NCI-H1436 treated with DMSO at 0.1 percent for 48 hours (cell line): Measurements from ENCODE around the gene EP400.

Experiments used
- DNase-seq: peaks from one replicate; lab custom pipeline; 2025; lab: John Stamatoyannopoulos, UW

The EP400 gene, protein sequence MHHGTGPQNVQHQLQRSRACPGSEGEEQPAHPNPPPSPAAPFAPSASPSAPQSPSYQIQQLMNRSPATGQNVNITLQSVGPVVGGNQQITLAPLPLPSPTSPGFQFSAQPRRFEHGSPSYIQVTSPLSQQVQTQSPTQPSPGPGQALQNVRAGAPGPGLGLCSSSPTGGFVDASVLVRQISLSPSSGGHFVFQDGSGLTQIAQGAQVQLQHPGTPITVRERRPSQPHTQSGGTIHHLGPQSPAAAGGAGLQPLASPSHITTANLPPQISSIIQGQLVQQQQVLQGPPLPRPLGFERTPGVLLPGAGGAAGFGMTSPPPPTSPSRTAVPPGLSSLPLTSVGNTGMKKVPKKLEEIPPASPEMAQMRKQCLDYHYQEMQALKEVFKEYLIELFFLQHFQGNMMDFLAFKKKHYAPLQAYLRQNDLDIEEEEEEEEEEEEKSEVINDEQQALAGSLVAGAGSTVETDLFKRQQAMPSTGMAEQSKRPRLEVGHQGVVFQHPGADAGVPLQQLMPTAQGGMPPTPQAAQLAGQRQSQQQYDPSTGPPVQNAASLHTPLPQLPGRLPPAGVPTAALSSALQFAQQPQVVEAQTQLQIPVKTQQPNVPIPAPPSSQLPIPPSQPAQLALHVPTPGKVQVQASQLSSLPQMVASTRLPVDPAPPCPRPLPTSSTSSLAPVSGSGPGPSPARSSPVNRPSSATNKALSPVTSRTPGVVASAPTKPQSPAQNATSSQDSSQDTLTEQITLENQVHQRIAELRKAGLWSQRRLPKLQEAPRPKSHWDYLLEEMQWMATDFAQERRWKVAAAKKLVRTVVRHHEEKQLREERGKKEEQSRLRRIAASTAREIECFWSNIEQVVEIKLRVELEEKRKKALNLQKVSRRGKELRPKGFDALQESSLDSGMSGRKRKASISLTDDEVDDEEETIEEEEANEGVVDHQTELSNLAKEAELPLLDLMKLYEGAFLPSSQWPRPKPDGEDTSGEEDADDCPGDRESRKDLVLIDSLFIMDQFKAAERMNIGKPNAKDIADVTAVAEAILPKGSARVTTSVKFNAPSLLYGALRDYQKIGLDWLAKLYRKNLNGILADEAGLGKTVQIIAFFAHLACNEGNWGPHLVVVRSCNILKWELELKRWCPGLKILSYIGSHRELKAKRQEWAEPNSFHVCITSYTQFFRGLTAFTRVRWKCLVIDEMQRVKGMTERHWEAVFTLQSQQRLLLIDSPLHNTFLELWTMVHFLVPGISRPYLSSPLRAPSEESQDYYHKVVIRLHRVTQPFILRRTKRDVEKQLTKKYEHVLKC (N-terminal part only)

DNA sequence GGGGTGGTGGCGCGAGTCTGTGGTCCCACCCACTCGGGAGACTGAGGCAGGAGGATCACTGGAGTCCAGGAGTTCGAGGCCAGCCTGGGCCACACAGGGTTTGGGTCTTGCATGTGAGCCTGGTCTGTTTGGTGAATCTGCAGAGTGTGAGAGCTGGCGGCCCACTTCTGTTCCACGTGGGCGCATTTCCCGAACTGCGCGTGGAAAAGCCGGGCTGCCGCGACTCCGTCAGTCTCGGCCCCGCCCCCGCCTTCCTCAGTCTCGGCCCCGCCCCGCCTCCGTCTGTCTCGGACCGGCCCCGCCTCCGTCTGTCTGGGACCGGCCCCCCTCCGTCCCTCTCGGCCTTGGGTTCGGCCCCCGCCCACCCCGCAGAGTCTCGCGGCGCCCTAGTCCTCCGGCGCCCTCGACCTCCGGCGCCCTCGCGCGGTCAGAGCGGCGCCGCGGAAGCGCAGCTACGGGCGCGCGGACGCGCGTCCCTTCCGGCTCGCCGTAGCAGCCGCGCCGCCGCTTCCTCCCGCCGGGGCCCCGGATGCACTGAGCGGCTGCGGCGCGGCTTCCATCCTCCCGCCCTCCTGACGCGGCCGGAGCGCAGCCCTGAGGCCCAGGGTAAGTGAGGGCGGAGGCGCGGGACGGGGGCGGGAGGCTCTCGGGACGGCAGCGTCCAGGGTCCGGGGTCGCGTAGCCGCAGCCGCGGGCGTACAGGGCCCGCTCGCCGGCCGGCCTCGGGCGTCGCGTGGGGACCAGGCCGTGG is at the start of gene EP400:
EP400 (plus strand) TSS at position 512 of the 751 bp plus-strand sequence. CDS start 10,678 bp downstream, outside the sequence.
- DNase-seq: peak; percentile 15

DNA sequence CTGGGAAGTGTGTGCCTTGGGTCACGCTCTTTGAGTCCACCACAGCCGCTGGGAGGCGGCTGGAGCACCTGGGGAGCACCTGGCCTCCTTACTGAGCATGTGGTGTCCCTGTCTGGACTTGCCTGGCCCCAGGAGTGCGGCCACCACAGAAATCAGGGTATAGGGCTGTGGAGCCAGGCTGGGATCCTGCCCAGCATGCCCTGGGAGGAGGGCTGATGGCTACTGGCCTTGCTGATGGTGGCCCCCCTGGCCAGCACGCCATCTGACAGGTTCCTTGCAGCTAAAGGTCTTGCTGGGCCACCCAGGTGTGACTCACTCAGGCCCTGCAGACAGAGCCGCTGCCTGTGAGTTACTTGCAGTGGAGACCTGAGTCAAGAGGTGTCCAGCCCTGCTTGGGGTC is 49.3 kb upstream of the EP400 start:
- DNase-seq: no peak

DNA sequence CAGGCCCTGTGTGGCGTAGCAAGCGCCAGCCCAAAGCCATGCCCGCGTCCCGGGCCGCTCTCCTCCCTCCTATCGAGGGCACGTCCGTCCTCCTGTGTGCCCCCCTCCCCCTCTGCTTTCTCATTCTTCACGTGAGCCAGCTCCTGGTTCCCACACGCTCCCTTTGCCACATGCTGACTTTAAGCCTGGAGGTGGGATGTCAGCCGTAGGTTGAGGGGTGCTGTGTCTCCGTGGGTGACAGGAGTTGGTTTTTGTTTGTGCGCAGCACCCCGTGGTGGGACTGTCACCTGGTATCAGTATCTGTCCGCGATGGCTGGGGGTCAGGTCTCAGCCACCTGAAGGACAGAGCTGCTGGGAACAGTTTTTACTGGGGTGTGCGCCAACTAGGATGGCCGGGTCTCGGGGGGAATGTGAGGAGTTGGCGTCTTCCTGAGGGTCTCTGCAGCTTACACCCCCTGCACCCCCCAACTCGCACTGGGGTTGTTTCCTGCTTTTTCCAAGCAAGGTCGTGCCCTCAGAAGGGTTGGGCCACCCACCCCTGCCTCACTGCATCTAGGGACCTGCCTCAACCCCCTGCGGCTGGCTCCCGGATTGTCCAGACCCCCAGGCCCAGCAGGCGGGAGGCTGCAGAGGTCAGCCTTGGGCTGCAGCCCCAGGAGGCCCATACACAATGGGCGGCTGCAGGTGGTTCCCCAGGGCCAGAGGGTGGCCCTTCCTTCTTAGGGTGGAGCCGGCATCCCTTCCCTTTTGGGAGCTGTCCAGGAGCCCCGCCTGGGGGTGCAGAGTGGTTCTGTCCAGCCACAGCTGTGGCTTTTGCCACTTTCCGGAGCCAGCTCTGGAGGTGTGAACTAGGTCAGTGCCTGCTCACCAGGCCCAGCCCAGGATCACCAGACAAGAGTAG is 48.1 kb upstream of the EP400 start:
- no peak for DNase-seq

DNA sequence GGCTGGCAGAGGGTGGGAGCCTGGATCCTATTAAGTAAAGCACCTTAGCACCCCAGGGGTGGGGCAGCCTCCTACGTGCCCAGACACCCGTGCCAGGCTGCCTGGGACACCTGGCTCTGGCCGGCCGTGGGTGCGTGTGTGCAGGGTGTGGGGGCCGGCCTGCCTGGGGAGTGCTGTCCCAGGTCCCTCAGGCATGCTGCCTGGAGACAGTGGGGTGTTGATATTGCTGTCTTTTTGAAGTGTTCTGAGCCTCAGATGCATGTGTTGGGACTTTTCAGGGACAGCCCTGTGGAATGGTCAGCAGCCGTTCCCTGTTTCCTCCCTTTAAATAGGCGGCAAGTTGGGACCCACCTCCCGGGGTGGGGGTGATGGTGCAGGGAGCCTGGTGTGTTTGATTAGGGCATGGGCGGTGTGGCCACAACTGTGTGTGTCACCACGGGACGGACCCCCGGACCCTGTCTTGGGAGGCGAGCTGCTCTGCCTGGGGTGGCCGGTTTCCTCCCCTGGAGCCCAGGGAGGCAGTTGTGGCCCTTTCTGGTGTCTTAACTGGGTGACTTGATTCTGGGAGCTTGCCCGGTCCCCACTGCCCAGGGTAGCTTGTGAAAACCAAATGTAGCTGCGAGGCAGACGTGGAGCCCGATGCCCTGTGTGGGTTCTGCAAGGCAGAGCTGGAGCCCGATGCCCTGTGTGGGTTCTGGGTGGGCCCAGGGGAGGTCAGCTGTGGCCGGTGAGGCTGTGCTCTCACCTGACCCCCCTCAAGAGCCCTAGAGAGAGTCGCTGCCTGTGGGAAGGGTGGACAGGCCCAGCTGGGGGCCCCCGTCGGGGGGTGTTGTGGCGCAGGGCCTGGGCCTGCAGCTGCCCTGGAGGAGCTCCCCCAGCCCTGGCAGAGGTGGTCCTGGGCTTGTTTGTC is 47.2 kb upstream of the EP400 start:
- DNase-seq: no peak

DNA sequence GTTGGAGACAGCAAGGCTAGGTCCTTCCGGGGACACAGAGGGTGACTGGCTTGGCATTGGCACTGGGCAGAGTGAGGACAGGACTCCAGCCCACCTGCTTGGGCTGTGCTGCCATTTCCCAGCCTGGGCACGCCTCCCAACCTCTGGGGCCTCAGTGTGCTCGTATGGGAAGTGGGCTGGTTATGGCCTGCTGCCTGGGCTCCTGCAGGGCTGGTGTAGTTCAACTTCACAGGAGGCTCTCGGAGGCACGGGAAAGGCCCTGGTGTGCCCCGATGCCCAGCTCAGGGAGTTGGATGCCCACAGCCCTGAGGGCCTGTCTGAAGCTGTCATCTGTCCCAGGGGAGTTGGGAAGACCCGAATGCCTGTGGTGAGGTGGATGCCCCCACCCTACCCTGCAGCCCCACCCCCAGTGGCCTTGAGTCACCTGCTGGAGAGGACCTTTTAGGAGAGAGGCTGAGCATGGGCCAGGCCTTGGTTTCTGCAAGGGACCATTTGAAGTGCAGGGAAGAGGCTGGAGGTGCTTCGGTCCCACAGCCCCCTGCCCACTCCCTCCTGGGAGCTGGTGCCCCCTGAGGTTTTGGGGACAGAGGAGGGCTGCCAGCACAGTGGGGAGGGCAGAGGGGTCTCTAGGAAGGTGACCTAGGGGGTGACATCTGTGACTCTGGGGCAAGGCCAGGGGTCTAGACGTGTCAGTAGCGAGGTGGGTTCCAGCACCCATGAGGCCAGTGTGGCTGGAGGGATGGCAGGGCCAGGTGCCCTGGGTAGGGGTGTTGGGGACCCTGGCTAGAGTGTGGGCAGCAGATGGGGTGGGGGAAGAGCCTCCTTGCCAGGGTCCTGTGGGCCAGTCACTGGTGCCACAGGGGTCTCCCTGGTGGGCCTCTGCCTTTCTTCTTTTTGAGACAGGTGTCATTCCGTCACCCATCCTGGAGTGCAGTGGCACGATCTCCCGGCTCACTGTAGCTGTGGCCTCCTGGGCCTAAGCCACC is 46.2 kb upstream of the EP400 start:
- DNase-seq: no peak

DNA sequence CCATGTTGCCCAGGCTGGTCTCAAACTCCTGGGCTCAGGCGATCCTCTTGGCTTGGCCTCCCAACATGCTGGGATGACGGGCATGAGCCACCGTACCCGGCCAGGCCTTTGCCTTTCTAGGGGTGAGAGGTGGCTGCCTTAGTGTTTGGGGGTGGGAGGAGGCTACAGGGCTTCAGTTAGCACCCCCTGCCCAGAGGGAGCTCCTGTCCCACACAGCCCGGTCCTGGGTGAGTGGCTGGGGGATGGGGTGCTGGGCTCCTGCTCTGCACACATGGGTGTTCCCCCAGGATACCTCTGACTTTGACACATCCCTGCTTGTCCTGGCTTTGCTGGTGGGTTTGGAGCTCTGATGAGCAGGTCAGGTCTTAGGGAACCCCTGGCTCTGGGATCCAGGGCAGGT is 45.4 kb upstream of the EP400 start:
- DNase-seq: no peak

DNA sequence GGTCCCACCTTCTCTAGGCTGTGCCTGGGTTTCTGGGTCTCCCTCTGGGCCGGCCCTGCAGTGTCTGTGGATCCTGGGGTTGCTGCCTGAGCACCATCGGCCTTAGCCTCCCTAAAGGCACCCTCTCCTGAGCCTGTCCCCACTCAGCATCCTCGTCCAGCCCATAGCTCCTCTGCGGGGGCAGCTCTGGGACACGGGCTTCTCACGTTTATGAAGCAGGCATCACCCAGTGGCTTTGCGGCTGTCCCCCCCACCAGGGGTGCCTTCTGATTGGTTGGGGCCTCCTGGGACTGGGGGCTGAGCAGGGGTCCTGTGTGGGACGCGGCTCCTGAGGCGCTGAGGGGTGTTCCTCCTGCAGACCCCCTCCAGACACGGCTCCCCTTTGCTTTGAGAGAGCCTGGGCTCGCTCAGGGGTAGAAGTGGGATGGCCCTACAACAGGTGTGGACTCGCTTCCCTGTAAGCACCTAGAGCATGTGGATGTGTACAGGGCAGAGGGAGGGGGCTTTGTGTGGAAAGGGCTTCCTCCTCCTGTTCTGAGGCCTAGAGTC is 44.6 kb upstream of the EP400 start:
- no peak for DNase-seq

DNA sequence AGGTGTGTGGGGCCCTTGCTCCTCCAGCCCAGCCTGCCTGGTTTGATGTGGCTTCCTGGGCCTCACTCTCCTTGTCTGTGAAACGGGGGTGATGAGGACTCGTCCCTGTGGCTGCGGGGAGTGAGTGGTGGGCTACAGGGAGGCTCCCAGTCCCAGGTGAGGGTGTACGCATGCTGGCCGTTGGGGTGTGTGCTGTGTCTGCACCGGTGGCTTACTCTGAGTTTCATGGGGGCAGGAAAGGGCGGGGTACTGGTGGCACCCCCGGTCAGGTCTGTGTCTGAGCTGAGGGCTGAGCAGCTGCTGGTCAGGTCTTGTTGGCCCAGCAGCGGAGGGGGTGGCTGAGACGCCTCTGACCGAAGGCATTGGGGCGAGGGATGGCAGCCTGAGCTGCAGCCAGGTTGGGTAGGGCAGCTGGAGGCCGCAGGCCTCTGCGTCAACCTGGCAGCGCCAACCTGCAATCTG is 44.1 kb upstream of the EP400 start:
- DNase-seq: no peak

DNA sequence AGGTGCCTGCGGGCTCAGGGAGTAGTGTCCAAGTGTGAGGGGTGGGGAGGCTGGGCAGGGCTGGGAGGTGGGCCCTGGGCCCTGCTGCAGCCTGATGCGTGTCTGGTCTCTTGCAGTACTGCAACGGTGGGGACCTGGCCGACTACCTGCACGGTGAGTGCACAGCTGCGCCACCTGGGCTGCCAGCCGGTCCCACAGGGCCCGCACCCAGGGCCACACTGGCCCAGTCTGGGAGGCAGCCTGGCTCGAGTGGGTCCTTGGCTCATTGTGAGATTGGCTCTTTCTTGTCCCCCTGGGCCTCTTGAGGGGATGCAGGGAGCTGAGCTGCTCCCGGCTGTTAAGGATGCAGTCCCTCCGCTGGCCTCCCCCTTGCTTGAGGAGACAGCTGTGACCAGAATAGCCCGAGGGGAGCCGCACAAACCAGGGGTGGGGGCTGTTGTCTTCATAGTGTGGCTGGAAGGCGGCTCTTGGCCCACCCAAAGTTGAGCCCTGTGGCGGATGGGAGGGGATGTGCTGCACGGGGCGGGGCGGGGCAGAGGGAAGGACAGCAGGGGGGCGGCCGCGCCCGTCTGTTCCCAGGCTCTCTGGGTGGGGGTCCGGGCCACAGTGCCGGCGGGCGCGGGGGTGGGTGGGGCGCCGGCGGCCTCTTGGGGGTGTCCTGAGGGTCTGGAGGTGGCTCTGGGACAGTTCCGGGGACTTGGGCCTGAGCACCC is 42.2 kb upstream of the EP400 start:
- no peak for DNase-seq

DNA sequence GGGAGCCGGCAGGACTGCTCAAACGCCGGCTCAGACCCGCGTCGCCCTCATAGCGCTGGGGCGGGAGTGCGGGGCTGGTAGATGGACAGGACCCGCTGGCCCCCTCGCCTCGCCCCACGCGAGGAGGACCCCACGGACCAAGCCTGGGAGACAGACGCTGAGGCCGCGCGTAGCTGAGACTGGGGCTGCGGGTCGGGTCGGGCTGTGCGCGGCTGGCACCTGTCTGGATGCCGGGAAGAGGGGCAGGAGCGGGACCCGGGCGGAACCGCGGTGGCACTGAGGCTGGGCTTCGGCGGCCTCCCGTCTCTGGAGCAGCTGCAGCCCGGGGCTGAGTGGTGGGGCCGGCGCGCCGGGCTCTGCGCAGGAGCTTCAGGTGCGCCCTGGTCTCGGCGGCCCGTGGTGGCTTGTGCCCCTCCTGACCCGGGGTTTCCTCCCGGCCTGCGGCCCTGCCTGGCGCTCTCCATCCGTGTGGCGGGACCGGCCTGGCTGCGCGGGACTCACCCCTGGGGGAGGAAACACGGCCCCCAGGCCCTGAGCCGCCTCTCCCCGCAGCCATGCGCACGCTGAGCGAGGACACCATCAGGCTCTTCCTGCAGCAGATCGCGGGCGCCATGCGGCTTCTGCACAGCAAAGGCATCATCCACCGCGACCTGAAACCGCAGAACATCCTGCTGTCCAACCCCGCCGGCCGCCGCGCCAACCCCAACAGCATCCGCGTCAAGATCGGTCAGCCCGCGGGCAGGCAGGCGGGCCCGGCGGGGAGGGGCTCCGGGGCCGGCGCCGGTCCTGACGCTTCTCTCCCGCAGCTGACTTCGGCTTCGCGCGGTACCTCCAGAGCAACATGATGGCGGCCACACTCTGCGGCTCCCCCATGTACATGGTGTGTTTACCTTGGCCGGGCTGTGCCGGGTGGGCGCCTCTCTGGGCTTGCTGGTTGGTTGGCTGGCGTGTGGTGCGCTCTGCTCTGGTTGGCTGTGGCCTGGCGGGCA is 41.4 kb upstream of the EP400 start:
- no peak for DNase-seq

DNA sequence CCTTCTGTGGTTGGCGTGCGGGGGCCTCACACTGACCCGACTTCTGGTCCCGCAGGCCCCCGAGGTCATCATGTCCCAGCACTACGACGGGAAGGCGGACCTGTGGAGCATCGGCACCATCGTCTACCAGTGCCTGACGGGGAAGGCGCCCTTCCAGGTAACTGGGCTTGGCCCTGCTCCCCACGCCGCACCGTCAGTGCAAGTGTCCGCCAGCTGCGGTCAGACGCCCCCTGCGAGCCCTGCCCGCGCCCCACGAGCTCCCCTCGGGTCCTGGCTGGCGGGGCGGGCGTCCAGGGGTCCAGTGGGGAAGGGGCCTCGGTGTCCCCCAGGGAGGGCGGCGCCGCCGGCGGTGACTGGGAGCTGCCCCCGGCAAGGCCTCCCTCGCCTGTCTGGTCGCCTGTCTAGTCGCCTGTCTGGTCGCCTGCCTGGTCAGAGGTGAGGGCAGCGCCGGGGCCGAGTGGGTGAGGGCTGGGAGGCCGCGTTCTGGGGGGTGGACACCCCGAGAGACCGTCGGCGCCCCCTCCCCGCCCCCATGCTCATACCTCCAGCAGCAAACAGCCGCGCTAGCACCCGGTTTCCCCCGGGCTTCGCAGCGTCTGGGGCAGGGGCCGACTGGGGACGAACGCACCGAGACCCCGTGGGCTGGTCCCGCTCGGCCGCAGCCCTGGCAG is 40.5 kb upstream of the EP400 start:
- DNase-seq: no peak

DNA sequence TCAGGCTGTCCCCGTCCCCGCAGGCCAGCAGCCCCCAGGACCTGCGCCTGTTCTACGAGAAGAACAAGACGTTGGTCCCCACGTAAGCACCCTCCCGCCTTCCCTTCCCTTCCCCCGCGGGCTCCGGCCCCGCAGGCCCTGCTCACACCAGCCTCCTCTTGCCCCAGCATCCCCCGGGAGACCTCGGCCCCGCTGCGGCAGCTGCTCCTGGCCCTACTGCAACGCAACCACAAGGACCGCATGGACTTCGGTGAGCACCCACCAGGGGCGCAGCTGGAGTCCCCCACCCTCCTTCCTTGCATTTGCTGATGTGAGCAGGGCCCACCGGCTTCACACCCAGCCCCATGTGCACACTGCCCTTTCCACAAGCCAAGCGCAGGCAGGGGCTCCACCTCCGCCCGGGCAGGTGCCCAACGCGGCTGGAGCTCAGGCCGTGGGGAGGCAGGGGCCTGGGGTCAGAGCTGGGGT is 40.0 kb upstream of the EP400 start:
- no peak for DNase-seq

DNA sequence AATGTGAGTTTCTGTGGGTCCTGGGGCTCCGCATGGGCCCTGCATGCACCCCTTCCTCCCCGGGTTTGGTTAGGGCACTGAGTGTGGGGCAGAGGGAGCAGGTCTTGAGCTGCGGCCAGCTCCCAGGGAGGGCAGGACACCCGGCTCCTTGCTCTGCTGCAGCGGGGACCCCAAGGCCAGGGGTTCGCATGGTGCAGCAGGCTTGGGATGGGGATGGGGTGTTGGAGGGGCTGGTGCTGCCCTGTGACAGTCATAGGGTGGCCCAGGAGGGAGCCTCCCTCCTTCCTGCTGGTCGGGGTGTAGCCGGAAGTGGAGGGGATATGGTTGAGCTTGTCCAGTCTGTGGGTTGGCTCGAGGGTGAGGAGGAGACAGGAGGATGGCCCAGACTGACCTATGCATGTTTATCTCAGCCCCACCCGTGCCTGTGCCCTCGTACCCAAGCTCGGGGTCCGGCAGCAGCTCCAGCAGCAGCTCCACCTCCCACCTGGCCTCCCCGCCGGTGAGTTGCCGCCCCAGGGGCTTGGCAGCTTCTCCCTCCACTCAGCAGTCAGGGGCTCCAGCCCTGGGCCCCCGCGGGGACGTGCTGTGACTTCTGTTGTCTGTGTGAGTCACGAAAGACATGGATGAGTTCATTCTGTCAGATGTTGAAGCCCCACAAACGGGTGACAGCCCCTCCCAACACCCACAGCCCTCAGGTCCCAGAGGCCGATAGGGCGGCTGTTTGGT is 39.3 kb upstream of the EP400 start:
- DNase-seq: no peak

DNA sequence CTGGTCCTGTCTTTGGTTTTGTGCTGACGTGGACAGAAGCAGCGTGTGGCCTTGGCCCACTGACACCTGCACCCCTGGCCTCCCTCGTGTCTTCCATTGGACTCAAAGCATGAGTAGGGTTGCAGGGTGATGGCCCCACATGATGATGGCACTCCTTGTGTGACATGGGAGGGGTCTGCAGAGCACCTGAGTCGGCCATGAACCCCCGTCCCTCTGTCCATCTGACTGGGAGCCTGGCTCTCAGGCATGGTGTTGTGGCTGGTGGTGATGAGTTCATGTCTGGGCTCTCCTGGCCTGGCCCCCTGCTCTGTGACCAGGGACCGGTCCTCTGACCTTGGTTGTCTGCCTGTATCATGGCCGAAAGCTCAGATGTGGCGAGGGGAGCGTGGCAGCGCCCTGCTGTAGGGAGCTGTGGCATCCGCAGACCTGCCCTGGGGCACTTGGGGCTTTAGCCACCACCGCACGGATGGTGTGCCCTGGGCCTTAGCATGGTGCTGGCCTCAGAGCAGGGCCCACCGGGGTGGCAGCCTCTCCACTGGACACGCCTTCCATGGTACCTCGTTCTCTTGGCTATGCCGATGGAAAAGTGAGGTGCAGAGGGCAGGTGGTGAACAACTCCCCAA is 38.6 kb upstream of the EP400 start:
- DNase-seq: no peak
